SH-SY5Y (cell line): ENCODE data around the gene MTSS2.

Experiments
- GATA2 ChIP-seq: IDR thresholded peaks from 2 replicates; pipeline ENCODE4 v1.6.1; 2011; ENCODE audit warnings: mild to moderate bottlenecking, low read depth, low read length
- GATA3 ChIP-seq: IDR thresholded peaks from 2 replicates; pipeline ENCODE4 v1.6.1; 2011; ENCODE audit warnings: low read depth, mild to moderate bottlenecking, low read length, moderate library complexity

Gene MTSS2

GRCh38 chr16:70680495-70681381 lies 5.1 kb downstream of the MTSS2 start:
- TF ChIP-seq GATA2 (no peak), GATA3 (no peak)

GRCh38 chr16:70679671-70680494 lies 6.0 kb downstream of the MTSS2 start:
- TF ChIP-seq GATA3 (no peak), GATA2 (no peak)

- TF ChIP-seq GATA3 (no peak), GATA2 (no peak)
Observed at GRCh38 chr16:70678898-70679670, 6.8 kb downstream of the MTSS2 start.

- TF ChIP-seq GATA3: no peak
- TF ChIP-seq GATA2: no peak
Observed at GRCh38 chr16:70678121-70678897, 7.5 kb downstream of the MTSS2 start.

- TF ChIP-seq GATA2 (no peak), GATA3 (no peak)
Observed at GRCh38 chr16:70677499-70678120, 8.2 kb downstream of the MTSS2 start.

- TF ChIP-seq GATA2: no peak
- TF ChIP-seq GATA3: no peak
Observed at GRCh38 chr16:70676675-70677498, 9.0 kb downstream of the MTSS2 start.

GRCh38 chr16:70675851-70676513 lies 9.9 kb downstream of the MTSS2 start:
- no peak for TF ChIP-seq GATA2

GRCh38 chr16:70674221-70675014 lies 11.4 kb downstream of the MTSS2 start:
- TF ChIP-seq GATA2: no peak

- no peak for TF ChIP-seq GATA2
- no peak for TF ChIP-seq GATA3
Observed at GRCh38 chr16:70670175-70670574, 15.7 kb downstream of the MTSS2 start.

- TF ChIP-seq GATA3 (no peak), GATA2 (no peak)
Observed at GRCh38 chr16:70665806-70666735, 19.8 kb downstream of the MTSS2 start.
